GM23338 (cell line): ENCODE results near the gene CTTN. TPM values are rescaled to one million over a fixed set of nuclear protein-coding genes. Genes with fewer than 3 reads are reported as not detected.

Experiments used
- ATAC-seq: fragments of 200-7000 bp; cut with Tn5 transposase; 3 replicates; pipeline ENCODE4 v1.9.1; 2020
- DNase-seq: peaks from one replicate; pipeline ENCODE4 v3.0.0-alpha.2; 2015; ENCODE audit warnings: low spot score
- H2AFZ ChIP-seq: fragments of 200-600 bp; sonication (generic); 2 replicates; pipeline ENCODE4 v1.8.0; 2016; ENCODE audit warnings: antibody characterized with exemption, mild to moderate bottlenecking, moderate library complexity
- H3F3A ChIP-seq: fragments of 200-600 bp; sonication (generic); replicated peaks from 2 replicates; pipeline ENCODE4 v1.8.0; 2017; ENCODE audit warnings: antibody characterized with exemption, mixed run types, low read depth
- H3K27ac ChIP-seq: fragments of 200-600 bp; sonication (generic); 2 replicates; pipeline ENCODE4 v1.6.1; 2016; ENCODE audit warnings: low read depth
- H3K27me3 ChIP-seq: fragments of 200-600 bp; sonication (generic); 2 replicates; pipeline ENCODE4 v1.8.0; 2016; ENCODE audit warnings: mild to moderate bottlenecking, mixed run types, moderate library complexity; ENCODE audit not compliant: insufficient read depth
- H3K36me3 ChIP-seq: fragments of 200-600 bp; sonication (generic); 2 replicates; pipeline ENCODE4 v1.8.0; 2016; ENCODE audit warnings: mild to moderate bottlenecking; ENCODE audit not compliant: insufficient read depth
- H3K4me1 ChIP-seq: fragments of 200-600 bp; sonication (generic); 2 replicates; pipeline ENCODE4 v1.8.0; 2016; ENCODE audit warnings: mild to moderate bottlenecking, moderate library complexity; ENCODE audit not compliant: insufficient read depth
- H3K4me2 ChIP-seq: fragments of 200-600 bp; sonication (generic); 2 replicates; pipeline ENCODE4 v1.7.1; 2017; ENCODE audit warnings: mixed run types
- H3K4me3 ChIP-seq: fragments of 200-600 bp; sonication (generic); 2 replicates; pipeline ENCODE4 v1.6.1; 2016; ENCODE audit warnings: mixed run types
- H3K79me2 ChIP-seq: fragments of 200-600 bp; sonication (generic); replicated peaks from 2 replicates; pipeline ENCODE4 v1.8.0; 2017; ENCODE audit warnings: mild to moderate bottlenecking; ENCODE audit not compliant: insufficient read depth
- H3K9me2 ChIP-seq: fragments of 200-600 bp; sonication (generic); 2 replicates; pipeline ENCODE4 v1.8.0; 2017; ENCODE audit not compliant: insufficient read depth
- H4K20me1 ChIP-seq: fragments of 200-600 bp; sonication (generic); replicated peaks from 2 replicates; pipeline ENCODE4 v1.8.0; 2017; ENCODE audit warnings: mild to moderate bottlenecking; ENCODE audit not compliant: insufficient read depth
- H3K27ac Mint-ChIP-seq: 2 replicates; pipeline ENCODE4 v1.8.0; 2020; ENCODE audit warnings: inconsistent platforms, mild to moderate bottlenecking, moderate library complexity, mixed read lengths
- H3K27me3 Mint-ChIP-seq: 3 replicates; pipeline ENCODE4 v1.8.0; 2022; ENCODE audit warnings: low read depth, mild to moderate bottlenecking, moderate library complexity, mixed read lengths, inconsistent platforms; ENCODE audit not compliant: insufficient read depth, poor library complexity
- H3K36me3 Mint-ChIP-seq: 3 replicates; pipeline ENCODE4 v1.8.0; 2021; ENCODE audit warnings: low read depth, mild to moderate bottlenecking, inconsistent platforms, moderate library complexity, mixed read lengths
- H3K4me1 Mint-ChIP-seq: 3 replicates; pipeline ENCODE4 v1.8.0; 2020; ENCODE audit warnings: mild to moderate bottlenecking, inconsistent platforms, mixed read lengths
- H3K4me3 Mint-ChIP-seq: 3 replicates; pipeline ENCODE4 v1.8.0; 2021; ENCODE audit warnings: moderate library complexity, mild to moderate bottlenecking, inconsistent platforms, mixed read lengths
- H3K9me3 Mint-ChIP-seq: 3 replicates; pipeline ENCODE4 v1.8.0; 2020; ENCODE audit warnings: moderate library complexity, mild to moderate bottlenecking, inconsistent platforms, mixed read lengths
- EZH2phosphoT487 ChIP-seq: fragments of 200-600 bp; sonication (generic); IDR thresholded peaks from one replicate; pipeline ENCODE4 v1.8.1; 2018; ENCODE audit warnings: antibody characterized with exemption; ENCODE audit not compliant: unreplicated experiment
- JUNB ChIP-seq: IDR thresholded peaks from one replicate; pipeline ENCODE4 v1.6.1; 2016; ENCODE audit warnings: antibody characterized with exemption; ENCODE audit not compliant: unreplicated experiment
- NANOG ChIP-seq: IDR thresholded peaks from 2 replicates; pipeline ENCODE4 v1.6.1; 2016; ENCODE audit warnings: antibody characterized with exemption, borderline replicate concordance
- REST ChIP-seq: IDR thresholded peaks from one replicate; pipeline ENCODE4 v1.6.1; 2018; ENCODE audit warnings: antibody characterized with exemption; ENCODE audit not compliant: unreplicated experiment
- ZNF331 ChIP-seq: fragments of 250-450 bp; sonication (Bioruptor Pico); IDR thresholded peaks from 2 replicates; pipeline ENCODE4 v1.5.0; 2020; ENCODE audit warnings: low read depth, mild to moderate bottlenecking, moderate library complexity
- ZNF462 ChIP-seq: fragments of 250-450 bp; sonication (Bioruptor Pico); IDR thresholded peaks from 2 replicates; pipeline ENCODE4 v1.5.0; 2020; ENCODE audit warnings: mild to moderate bottlenecking, moderate library complexity
- polyA plus RNA-seq: library from polyadenylated mRNA; unstranded; fragments of >200 nt; fragmentation: Nextera tagmentation; extraction: Ambion mirVana; gene quantifications from 2 replicates; pipeline ENCODE4 v1.2.1, GENCODE V29; 2016
- total RNA-seq: library from RNA; depleted of rRNA; stranded (reverse); fragments of >200 nt; shearing (Covaris generic); gene quantifications from 2 replicates; pipeline ENCODE4 v1.2.3, GENCODE V29; 2014
- TF ChIP-seq, protein P1 (sequence below), 2 experiments: fragments of 200-600 bp in 1 of 2; sonication (generic) in 1 of 2; conservative IDR thresholded peaks; 2 replicates each; pipeline versions ENCODE4 v1.5.1 to v1.6.1; 2016 to 2017; ENCODE audit warnings: antibody characterized with exemption in 2 of 2, low read depth in 2 of 2, mild to moderate bottlenecking in 2 of 2, moderate library complexity in 1 of 2

The CTTN gene
- total and polyA plus RNA-seq, 2 experiments from 2014 or later, result 163 to 343 TPM

GRCh38 chr11:70405679-70406395, 7.5 kb downstream of the CTTN start (continued):
- TF ChIP-seq ZNF462 (no peak), ZNF331 (CRISPR knock-in tag) (no peak), JUNB (no peak)

GRCh38 chr11:70407121-70407520, 8.8 kb downstream of the CTTN start:
- H3K4me3 ChIP-seq, result no peak overlapping the region
- H3K27me3 ChIP-seq, result no peaks in the 10 kb centered on the region
- Mint-ChIP-seq H3K4me1 (peaks cover 8% of the 10 kb centered on the region; the same call in 2 of the 3 replicates), H3K4me3 (no peak overlapping the region), H3K9me3 (no peaks in the 10 kb centered on the region), H3K36me3 (peaks cover 62% of the 10 kb centered on the region), H3K27me3 (peaks cover 10% of the 10 kb centered on the region), H3K27ac (no peak overlapping the region)
- peaks cover 27% of the 10 kb centered on the region for H4K20me1 ChIP-seq
- peaks cover 54% of the 10 kb centered on the region for H3K36me3 ChIP-seq
- H2AFZ ChIP-seq, result no peak overlapping the region
- H3K9me2 ChIP-seq, result no peaks in the 10 kb centered on the region
- H3K4me1 ChIP-seq, result 0 out of 2 replicates have a peak, but pooled peaks cover 3% of the 10 kb centered on the region
- no peak overlapping the region for H3K27ac ChIP-seq
- DNase-seq (no peak), ATAC-seq (no peak)
- peaks cover 51% of the 10 kb centered on the region for H3K79me2 ChIP-seq
- H3K4me2 ChIP-seq, result no peak overlapping the region
- H3F3A ChIP-seq, result peaks cover 8% of the 10 kb centered on the region
- TF ChIP-seq ZNF331 (CRISPR knock-in tag), result no peak
- TF ChIP-seq JUNB, result no peak
- no peak for TF ChIP-seq NANOG
- TF ChIP-seq, protein P1, sequence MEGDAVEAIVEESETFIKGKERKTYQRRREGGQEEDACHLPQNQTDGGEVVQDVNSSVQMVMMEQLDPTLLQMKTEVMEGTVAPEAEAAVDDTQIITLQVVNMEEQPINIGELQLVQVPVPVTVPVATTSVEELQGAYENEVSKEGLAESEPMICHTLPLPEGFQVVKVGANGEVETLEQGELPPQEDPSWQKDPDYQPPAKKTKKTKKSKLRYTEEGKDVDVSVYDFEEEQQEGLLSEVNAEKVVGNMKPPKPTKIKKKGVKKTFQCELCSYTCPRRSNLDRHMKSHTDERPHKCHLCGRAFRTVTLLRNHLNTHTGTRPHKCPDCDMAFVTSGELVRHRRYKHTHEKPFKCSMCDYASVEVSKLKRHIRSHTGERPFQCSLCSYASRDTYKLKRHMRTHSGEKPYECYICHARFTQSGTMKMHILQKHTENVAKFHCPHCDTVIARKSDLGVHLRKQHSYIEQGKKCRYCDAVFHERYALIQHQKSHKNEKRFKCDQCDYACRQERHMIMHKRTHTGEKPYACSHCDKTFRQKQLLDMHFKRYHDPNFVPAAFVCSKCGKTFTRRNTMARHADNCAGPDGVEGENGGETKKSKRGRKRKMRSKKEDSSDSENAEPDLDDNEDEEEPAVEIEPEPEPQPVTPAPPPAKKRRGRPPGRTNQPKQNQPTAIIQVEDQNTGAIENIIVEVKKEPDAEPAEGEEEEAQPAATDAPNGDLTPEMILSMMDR (conservative IDR thresholded peaks at IDR 0.05; ENCODE audit: low read depth in 2 of 2), result no peak
- TF ChIP-seq REST, result no peak
- no peak for TF ChIP-seq EZH2phosphoT487
